CD4-positive, alpha-beta T cell treated with Interferon alpha-2 for 1 hour (primary cell): ENCODE data around the gene SUFU.

Source experiments
- DNase-seq, 2 donors: peaks; one replicate each; pipeline ENCODE4 v3.0.0-alpha.2; 2020 to 2022

The SUFU gene

DNA sequence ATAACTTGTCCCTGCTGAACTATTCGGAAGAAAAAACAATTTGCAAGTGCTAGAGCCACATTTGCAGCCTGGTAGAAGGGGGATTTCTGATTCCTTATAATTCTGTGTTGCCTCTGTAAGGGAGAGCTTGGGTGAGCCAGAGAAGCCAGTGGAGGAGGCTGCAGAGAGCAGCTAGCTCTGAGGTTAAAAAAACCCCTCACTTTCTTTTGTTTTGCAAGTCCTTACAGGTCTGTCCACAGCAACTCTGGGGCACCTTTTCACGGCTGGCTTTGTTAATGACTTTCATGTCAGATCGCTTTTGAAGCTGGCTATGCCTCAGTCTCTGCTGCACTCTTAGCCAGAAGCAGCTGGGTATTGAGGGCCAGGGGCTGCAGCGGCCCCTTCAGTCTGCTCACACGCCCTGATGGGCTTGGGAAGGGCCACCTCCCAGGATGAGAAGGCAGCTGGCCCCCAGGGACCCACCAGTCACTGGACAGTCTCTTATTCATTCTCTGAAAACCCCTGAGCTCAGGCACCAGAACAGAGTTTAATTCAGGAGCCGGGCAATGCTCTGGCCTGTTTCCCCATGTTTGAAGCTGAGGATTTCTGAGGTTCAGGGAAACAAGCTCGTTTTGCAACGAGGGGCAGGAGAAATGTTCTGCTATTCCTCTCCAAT, 171.4 kb downstream of the SUFU start:
- no peak for DNase-seq

DNA sequence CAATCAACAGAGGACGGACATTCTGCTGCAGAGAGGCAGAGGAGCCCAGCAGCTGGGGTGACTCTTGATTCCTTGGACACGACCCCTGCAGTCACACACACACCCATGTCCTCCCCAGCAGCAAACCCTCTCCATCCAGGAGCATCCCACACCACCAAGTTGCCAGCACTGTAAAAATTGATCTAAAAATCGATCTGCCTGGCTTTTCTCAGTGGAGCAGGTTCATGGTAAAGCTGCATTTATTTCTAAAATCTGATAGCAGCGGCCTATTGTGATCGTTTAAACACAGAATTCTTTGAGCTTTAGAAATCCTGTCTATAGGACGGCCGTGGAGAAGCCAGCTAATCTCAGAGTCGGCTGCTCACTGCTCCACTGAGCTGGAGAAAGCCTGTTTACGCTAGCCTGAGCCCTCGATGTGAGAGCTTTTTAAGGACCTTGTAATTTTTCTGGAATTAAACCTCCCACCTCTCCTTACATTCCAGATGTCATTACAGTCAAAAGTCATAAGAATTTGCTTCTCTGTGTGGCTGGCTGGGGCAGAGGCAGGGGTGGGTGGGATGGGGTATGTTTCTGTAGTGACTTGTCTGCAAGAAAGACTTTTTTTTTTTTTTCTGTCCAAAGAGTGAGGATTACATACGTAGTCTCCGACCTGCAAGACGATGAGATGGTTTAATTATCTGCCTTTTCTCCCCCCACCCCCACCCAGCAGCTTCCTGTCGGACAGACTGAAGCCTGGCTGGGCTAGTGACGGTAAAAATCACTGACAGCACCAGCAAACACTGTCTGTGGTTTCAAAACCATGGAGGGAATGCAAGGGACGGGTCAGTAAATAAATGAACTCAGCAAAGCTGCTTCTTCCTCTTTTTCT, 172.1 kb downstream of the SUFU start:
- DNase-seq: peak in 1 of 2 donors; percentile 40

DNA sequence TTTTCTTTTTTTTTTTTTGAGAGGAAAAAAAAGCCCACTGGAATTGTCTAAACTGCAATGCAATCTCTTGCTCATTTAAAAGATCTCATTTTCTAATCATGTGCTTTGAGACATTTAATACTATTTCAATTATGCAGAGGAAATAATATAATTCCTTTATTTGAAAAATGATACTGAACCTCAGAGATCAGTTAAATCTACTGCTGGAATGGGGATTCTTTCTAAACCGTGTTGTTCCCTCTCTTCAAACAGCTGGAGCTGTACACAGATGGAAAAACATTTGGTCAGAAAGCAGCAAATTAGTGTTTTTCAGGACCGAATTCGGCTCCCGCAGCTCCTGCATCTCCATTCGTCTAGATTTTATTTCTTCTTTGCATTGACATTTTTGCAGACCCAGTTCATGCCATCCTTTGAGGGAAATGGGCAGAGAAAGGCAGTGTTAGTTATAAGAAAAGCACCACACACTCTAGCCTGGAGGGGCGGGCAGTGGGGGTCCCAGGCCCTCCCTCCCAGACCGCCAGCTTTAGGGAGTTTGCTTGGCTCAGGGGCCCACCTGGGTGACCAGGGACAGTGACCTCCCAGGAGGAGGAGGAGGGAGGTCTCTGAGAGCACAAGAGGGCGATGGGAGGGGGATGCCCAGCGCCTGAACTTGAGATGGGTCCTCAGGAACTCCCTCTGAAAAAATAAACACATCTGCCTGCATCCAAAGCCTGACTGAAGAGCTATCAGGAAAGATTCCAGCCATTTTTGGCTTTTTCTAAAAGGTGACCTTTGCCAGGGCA, 173.0 kb downstream of the SUFU start:
- no peak for DNase-seq

DNA sequence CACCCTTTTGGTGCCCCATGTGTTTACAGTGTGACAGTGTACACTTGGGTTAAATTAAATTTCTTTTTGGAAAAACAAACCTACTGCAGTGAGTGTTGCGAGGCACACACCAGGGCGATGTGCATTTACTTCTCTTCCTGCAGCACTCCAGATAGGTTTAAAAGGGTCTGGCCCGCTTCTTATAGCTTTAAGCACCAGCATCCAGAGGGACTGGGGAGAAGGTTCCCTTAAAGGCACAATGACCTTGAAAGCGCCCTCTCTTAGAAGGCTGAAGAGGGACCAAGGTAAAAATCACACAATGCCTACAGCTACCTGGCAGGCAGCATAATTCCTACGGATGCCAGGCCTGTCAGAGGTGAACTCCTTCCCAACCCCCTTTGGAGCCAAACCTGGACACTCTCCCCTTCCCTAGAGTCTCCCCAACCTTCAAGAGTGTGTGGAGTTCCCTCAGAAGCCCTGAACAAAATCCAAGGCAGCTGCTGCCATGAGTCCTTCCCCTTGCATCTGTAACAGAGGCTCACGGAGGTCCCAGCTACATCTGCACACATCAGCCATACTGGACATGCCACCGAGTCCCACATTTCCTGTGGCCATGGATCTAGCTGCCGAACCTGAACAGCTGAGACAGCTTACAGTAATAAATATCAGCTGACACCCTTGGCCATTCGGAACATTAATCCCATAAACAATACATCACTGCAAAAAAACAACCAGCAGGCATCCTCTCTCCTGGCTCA, 173.7 kb downstream of the SUFU start:
- no peak for DNase-seq

DNA sequence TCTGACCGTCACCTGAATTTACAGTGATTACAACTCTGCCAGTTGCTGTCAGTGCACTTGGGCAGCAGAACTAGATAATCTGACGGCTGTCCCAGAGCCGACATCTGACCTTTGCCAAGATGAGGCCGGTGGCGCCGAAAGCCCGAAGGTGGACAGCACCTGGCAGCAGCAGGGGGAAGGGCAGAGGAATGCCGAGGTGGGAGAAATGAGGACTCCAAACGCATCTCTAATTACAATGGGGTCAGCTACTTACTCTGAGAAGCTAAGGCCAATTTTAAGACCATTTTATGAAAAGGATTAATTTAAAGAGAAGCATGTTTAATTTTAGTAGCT, 174.3 kb downstream of the SUFU start:
- no peak for DNase-seq

DNA sequence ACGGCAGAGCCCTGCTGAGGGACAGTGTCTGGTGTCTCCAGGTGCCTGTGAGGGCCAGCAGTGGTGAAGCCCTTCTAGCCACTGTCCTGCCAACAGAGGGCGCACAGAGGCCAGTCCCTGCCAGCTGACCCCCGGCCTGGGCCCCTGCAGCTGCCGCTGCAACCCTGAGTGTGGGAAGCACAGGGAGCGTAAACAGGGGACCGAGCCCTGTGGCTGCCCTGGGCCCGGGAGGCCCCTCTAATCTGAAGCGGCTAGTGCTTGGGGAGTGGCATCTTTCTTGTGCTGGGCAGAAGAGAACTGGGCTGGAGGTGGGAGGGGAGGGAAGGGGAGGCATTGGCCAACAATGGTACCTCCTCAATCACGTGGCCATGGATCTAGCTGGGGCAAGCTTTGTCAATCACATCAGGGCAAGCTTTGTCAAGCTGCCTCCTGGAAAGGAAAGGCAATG, 175.1 kb downstream of the SUFU start:
- DNase-seq: peak; percentile 27 to 32

DNA sequence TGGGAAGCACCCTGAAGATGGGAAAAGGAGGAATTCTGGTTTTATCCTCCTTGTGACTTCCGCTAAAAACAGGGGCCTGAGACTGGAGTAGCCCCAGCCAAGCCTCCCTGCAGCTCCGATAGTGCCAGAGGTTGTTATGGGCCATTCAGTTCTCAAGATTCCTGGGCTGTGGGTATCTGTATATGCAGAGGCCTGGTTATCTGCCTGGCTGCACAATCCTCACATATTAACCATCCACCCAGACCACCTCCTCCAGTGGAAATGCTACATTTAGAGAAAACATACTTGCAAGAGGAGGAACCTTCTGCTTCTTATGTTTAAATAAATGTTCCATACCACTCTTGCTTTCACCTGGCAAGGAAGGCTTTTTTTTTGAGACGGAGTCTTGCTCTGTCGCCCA, 175.8 kb downstream of the SUFU start:
- no peak for DNase-seq

DNA sequence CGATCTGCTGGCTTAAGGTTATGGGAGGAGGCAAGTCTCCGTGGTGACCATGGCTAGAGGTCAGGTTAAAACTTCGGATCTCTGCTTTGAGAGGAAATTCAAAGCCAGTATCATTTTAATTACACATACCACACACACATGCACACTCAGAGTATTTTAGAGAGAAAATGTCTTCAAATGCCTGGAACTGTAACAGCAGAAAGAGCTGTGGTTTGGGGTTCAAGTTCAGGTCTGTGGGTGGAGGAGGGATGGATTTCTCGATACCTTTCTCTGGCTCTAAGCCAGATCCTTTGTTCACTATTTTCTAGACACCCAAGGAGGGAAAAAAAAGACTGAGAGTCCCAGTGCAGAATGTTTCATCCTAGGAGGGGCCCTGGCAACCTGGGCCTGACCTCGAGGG, 177.9 kb downstream of the SUFU start:
- DNase-seq: no peak

DNA sequence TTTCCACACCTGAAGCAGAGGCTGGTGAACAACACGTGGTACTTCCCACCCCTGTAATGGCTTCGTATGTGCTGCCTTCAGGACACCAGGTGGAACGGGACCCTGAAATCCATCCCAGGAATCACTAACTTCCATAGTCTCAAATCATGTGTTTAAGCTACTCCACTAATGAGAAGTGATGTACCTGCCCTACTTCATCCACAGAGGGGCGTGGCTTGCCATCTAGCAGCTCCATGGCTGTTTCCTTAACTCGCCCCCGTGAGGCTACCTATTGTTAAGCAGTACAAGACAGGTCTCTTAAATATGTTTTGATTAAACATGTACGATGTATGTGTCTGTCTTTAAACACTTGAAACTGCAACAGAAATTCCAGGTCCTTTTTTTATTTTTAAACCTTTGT, 178.6 kb downstream of the SUFU start:
- DNase-seq: no peak

DNA sequence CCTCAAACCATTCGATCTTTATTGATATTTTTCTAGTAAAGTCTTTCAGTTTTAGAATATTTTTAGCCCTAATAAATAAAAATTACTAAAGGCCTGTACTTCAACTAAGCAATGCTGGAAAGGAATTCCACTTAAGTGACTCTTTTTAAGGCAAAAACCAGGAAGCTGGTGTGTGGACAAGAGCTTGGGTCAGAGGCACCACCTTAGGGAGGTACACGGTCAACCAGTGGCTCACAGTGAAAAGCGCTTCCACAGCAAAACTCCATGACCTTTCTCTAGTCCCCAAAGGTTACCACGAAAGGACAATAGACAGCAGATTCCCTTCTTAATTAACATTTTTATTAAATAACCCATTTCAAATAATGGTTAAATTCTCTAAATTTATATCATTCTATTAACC, 179.2 kb downstream of the SUFU start:
- no peak for DNase-seq
